WTC11 (cell line): Measurements from ENCODE around the gene TDRD15. TPM values are rescaled to one million over a fixed set of nuclear protein-coding genes. Genes with fewer than 3 reads are reported as not detected.
"Not testable (repeated sequence)": the region's sequence is repeated elsewhere in the genome, so short reads cannot be mapped to it uniquely, and the experiment has no call there.

Source experiments
- ATAC-seq: fragments of 200-7000 bp; cut with Tn5 transposase; 2 replicates; pipeline ENCODE4 v1.10.0; 2021; ENCODE audit warnings: mild to moderate bottlenecking, moderate library complexity
- CTCF ChIA-PET: fragments of 300-600 bp; sonication (Branson Sonifier 250); formaldehyde crosslinking; loops from one replicate; lab custom pipeline; 2021; ENCODE audit warnings: antibody characterized with exemption; lab: Charles Lee
- POLR2A ChIA-PET: fragments of 350-600 bp; sonication (Branson Sonifier 250); formaldehyde crosslinking; loops from one replicate; lab custom pipeline; 2021; ENCODE audit warnings: antibody characterized with exemption; lab: Charles Lee
- DNase-seq: peaks from one replicate; pipeline ENCODE4 v3.0.0; 2021; ENCODE audit warnings: low spot score
- H3K27ac Mint-ChIP-seq: 2 replicates; pipeline ENCODE4 v1.8.0; 2021; ENCODE audit warnings: mixed read lengths
- H3K27me3 Mint-ChIP-seq: 2 replicates; pipeline ENCODE4 v1.8.0; 2021; ENCODE audit warnings: low read depth, mild to moderate bottlenecking, moderate library complexity, mixed read lengths
- H3K36me3 Mint-ChIP-seq: 2 replicates; pipeline ENCODE4 v1.8.0; 2021; ENCODE audit warnings: mixed read lengths
- H3K4me1 Mint-ChIP-seq: 2 replicates; pipeline ENCODE4 v1.8.0; 2022; ENCODE audit warnings: mixed read lengths
- H3K4me3 Mint-ChIP-seq: 2 replicates; pipeline ENCODE4 v1.8.0; 2021; ENCODE audit warnings: mild to moderate bottlenecking, moderate library complexity, mixed read lengths
- H3K9me3 Mint-ChIP-seq: 2 replicates; pipeline ENCODE4 v1.8.0; 2021; ENCODE audit warnings: mixed read lengths
- CREM ChIP-seq: sonication (generic); formaldehyde crosslinking; IDR thresholded peaks from 2 replicates; pipeline ENCODE4 v1.8.1; 2022; ENCODE audit warnings: mild to moderate bottlenecking, missing genetic modification reagents, moderate library complexity
- E2F5 ChIP-seq: sonication (generic); formaldehyde crosslinking; IDR thresholded peaks from 2 replicates; pipeline ENCODE4 v1.8.1; 2022; ENCODE audit warnings: mild to moderate bottlenecking, moderate library complexity, missing genetic modification reagents
- ELF4 ChIP-seq: sonication (generic); formaldehyde crosslinking; IDR thresholded peaks from 2 replicates; pipeline ENCODE4 v1.8.1; 2022; ENCODE audit warnings: low read depth, mild to moderate bottlenecking, moderate library complexity, missing genetic modification reagents
- ESRRA ChIP-seq: sonication (generic); formaldehyde crosslinking; IDR thresholded peaks from 2 replicates; pipeline ENCODE4 v1.8.1; 2022; ENCODE audit warnings: mild to moderate bottlenecking, missing genetic modification reagents, borderline replicate concordance
- ETV6 ChIP-seq: sonication (generic); formaldehyde crosslinking; IDR thresholded peaks from 2 replicates; pipeline ENCODE4 v1.8.1; 2022; ENCODE audit warnings: mild to moderate bottlenecking, missing genetic modification reagents
- GRHL2 ChIP-seq: fragments of 250-450 bp; sonication (Bioruptor Pico); IDR thresholded peaks from 2 replicates; pipeline ENCODE4 v1.8.0; 2022; ENCODE audit warnings: mild to moderate bottlenecking, moderate library complexity; ENCODE audit not compliant: insufficient replicate concordance, severe bottlenecking
- JAZF1 ChIP-seq: fragments of 250-450 bp; sonication (Bioruptor Pico); IDR thresholded peaks from 2 replicates; pipeline ENCODE4 v1.9.0; 2021; ENCODE audit warnings: moderate library complexity, mild to moderate bottlenecking, inconsistent platforms
- JUN ChIP-seq: sonication (generic); formaldehyde crosslinking; IDR thresholded peaks from 2 replicates; pipeline ENCODE4 v1.8.0; 2023; ENCODE audit warnings: mild to moderate bottlenecking, missing genetic modification reagents
- MYBL2 ChIP-seq: sonication (generic); formaldehyde crosslinking; IDR thresholded peaks from 2 replicates; pipeline ENCODE4 v1.8.1; 2023; ENCODE audit warnings: mild to moderate bottlenecking, moderate library complexity, missing genetic modification reagents
- SMAD3 ChIP-seq: sonication (generic); formaldehyde crosslinking; IDR thresholded peaks from 2 replicates; pipeline ENCODE4 v1.8.0; 2022; ENCODE audit warnings: missing genetic modification reagents, mild to moderate bottlenecking, borderline replicate concordance
- TEAD4 ChIP-seq: sonication (generic); formaldehyde crosslinking; IDR thresholded peaks from 2 replicates; pipeline ENCODE4 v1.8.0; 2022; ENCODE audit warnings: mild to moderate bottlenecking, missing genetic modification reagents
- TP53 ChIP-seq: sonication (generic); formaldehyde crosslinking; IDR thresholded peaks from 2 replicates; pipeline ENCODE4 v1.8.1; 2023; ENCODE audit warnings: mild to moderate bottlenecking, missing genetic modification reagents
- ZNF219 ChIP-seq: sonication (generic); formaldehyde crosslinking; IDR thresholded peaks from 2 replicates; pipeline ENCODE4 v1.8.0; 2023; ENCODE audit warnings: missing genetic modification reagents, mild to moderate bottlenecking, borderline replicate concordance
- ZNF232 ChIP-seq: sonication (generic); formaldehyde crosslinking; IDR thresholded peaks from 2 replicates; pipeline ENCODE4 v1.8.0; 2022; ENCODE audit warnings: mild to moderate bottlenecking, missing genetic modification reagents
- ZNF423 ChIP-seq: fragments of 250-450 bp; sonication (Bioruptor Pico); IDR thresholded peaks from 2 replicates; pipeline ENCODE4 v2.1.2; 2022; ENCODE audit warnings: mild to moderate bottlenecking, moderate library complexity
- total RNA-seq: library from RNA; stranded (reverse); gene quantifications from 3 replicates; pipeline ENCODE4 v1.2.3, GENCODE V29; 2021
- TF ChIP-seq, protein P1 (sequence below): sonication (generic); formaldehyde crosslinking; IDR thresholded peaks from 2 replicates; pipeline ENCODE4 v1.8.1; 2022; ENCODE audit warnings: missing genetic modification reagents, borderline replicate concordance
- TF ChIP-seq, protein P2 (sequence below): sonication (generic); formaldehyde crosslinking; IDR thresholded peaks from 2 replicates; pipeline ENCODE4 v1.8.1; 2022; ENCODE audit warnings: low read depth, missing genetic modification reagents, borderline replicate concordance
- TF ChIP-seq, protein P3 (sequence below): sonication (generic); formaldehyde crosslinking; IDR thresholded peaks from 2 replicates; pipeline ENCODE4 v1.8.1; 2023; ENCODE audit warnings: mild to moderate bottlenecking, moderate library complexity, missing genetic modification reagents
- TF ChIP-seq, protein P4 (sequence below): fragments of 200-600 bp; IDR thresholded peaks from 2 replicates; pipeline ENCODE4 v1.8.0; 2022; ENCODE audit warnings: antibody characterized with exemption

Gene TDRD15
- total RNA-seq, 1 experiment from 2014 or later = not detected

GRCh38 chr2:21099281-21099907 lies 24.4 kb upstream of the TDRD15 start:
- TF ChIP-seq MYBL2 (CRISPR knock-in tag) (no peak), ZNF423 (CRISPR knock-in tag) (no peak), ETV6 (CRISPR knock-in tag) (no peak), ZNF232 (no peak), GRHL2 (CRISPR knock-in tag) (no peak), JUN (CRISPR knock-in tag) (no peak), JAZF1 (CRISPR knock-in tag) (no peak), TEAD4 (CRISPR knock-in tag) (no peak), ZNF219 (no peak), CREM (CRISPR knock-in tag) (no peak)
- TF ChIP-seq, protein P1, sequence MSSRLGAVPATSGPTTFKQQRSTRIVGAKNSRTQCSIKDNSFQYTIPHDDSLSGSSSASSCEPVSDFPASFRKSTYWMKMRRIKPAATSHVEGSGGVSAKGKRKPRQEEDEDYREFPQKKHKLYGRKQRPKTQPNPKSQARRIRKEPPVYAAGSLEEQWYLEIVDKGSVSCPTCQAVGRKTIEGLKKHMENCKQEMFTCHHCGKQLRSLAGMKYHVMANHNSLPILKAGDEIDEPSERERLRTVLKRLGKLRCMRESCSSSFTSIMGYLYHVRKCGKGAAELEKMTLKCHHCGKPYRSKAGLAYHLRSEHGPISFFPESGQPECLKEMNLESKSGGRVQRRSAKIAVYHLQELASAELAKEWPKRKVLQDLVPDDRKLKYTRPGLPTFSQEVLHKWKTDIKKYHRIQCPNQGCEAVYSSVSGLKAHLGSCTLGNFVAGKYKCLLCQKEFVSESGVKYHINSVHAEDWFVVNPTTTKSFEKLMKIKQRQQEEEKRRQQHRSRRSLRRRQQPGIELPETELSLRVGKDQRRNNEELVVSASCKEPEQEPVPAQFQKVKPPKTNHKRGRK (CRISPR knock-in tag) = no peak
- TF ChIP-seq, protein P2, sequence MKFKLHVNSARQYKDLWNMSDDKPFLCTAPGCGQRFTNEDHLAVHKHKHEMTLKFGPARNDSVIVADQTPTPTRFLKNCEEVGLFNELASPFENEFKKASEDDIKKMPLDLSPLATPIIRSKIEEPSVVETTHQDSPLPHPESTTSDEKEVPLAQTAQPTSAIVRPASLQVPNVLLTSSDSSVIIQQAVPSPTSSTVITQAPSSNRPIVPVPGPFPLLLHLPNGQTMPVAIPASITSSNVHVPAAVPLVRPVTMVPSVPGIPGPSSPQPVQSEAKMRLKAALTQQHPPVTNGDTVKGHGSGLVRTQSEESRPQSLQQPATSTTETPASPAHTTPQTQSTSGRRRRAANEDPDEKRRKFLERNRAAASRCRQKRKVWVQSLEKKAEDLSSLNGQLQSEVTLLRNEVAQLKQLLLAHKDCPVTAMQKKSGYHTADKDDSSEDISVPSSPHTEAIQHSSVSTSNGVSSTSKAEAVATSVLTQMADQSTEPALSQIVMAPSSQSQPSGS = no peak
- TF ChIP-seq, protein P3, sequence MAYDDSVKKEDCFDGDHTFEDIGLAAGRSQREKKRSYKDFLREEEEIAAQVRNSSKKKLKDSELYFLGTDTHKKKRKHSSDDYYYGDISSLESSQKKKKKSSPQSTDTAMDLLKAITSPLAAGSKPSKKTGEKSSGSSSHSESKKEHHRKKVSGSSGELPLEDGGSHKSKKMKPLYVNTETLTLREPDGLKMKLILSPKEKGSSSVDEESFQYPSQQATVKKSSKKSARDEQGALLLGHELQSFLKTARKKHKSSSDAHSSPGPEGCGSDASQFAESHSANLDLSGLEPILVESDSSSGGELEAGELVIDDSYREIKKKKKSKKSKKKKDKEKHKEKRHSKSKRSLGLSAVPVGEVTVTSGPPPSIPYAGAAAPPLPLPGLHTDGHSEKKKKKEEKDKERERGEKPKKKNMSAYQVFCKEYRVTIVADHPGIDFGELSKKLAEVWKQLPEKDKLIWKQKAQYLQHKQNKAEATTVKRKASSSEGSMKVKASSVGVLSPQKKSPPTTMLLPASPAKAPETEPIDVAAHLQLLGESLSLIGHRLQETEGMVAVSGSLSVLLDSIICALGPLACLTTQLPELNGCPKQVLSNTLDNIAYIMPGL (CRISPR knock-in tag) = no peak
- Mint-ChIP-seq H3K9me3 (no peaks in the 10 kb centered on the region), H3K27me3 (no peaks in the 10 kb centered on the region; the same call in 1 of the 2 replicates), H3K36me3 (no peaks in the 10 kb centered on the region), H3K27ac (no peak overlapping the region), H3K4me1 (peaks cover 42% of the 10 kb centered on the region), H3K4me3 (no peak overlapping the region)
- ChIA-PET POLR2A (no interaction called here), CTCF (no interaction called here)
- ATAC-seq (no peak), DNase-seq (no peak)

GRCh38 chr2:21101514-21102155 lies 22.1 kb upstream of the TDRD15 start:
- ATAC-seq, H3K36me3 Mint-ChIP-seq, DNase-seq, CTCF ChIA-PET, POLR2A ChIA-PET, H3K9me3 Mint-ChIP-seq, H3K27me3 Mint-ChIP-seq, H3K4me3 Mint-ChIP-seq, H3K27ac Mint-ChIP-seq: not testable (repeated sequence)
- peaks cover 38% of the 10 kb centered on the region for H3K4me1 Mint-ChIP-seq

- CTCF ChIA-PET = no interaction called here
- no peak for ATAC-seq
Measured at GRCh38 chr2:21102356-21102755, 21.4 kb upstream of the TDRD15 start.

More at GRCh38 chr2:21102356-21102755, 21.4 kb upstream of the TDRD15 start:
- H3K4me3 Mint-ChIP-seq = no peak overlapping the region
- H3K36me3 Mint-ChIP-seq = no peaks in the 10 kb centered on the region
- peaks cover 34% of the 10 kb centered on the region for H3K4me1 Mint-ChIP-seq
- no peak overlapping the region for H3K27ac Mint-ChIP-seq
- POLR2A ChIA-PET = no interaction called here
- TF ChIP-seq SMAD3 (CRISPR knock-in tag) = no peak
- no peak for TF ChIP-seq ESRRA (CRISPR knock-in tag)
- no peak for TF ChIP-seq JAZF1 (CRISPR knock-in tag)
- TF ChIP-seq TP53 (CRISPR knock-in tag) = no peak
- TF ChIP-seq, protein P4, sequence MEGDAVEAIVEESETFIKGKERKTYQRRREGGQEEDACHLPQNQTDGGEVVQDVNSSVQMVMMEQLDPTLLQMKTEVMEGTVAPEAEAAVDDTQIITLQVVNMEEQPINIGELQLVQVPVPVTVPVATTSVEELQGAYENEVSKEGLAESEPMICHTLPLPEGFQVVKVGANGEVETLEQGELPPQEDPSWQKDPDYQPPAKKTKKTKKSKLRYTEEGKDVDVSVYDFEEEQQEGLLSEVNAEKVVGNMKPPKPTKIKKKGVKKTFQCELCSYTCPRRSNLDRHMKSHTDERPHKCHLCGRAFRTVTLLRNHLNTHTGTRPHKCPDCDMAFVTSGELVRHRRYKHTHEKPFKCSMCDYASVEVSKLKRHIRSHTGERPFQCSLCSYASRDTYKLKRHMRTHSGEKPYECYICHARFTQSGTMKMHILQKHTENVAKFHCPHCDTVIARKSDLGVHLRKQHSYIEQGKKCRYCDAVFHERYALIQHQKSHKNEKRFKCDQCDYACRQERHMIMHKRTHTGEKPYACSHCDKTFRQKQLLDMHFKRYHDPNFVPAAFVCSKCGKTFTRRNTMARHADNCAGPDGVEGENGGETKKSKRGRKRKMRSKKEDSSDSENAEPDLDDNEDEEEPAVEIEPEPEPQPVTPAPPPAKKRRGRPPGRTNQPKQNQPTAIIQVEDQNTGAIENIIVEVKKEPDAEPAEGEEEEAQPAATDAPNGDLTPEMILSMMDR = no peak
- TF ChIP-seq ELF4 = no peak
- no peak for TF ChIP-seq E2F5
- H3K9me3 Mint-ChIP-seq = no peaks in the 10 kb centered on the region
- H3K27me3 Mint-ChIP-seq = no peaks in the 10 kb centered on the region; the same call in 1 of the 2 replicates
- DNase-seq = no peak
